Calu3 (cell line): Measurements from ENCODE around the gene TANGO6. TPM values are rescaled to one million over a fixed set of nuclear protein-coding genes. Genes with fewer than 3 reads are reported as not detected.

ENCODE experiments used
- BruUV-seq: library from RNA; stranded (reverse); fragments of 400-500 nt; replicated peaks from 2 replicates; lab custom pipeline; 2021; lab: Mats Ljungman, UMichigan
- CTCF ChIA-PET: fragments of 300-600 bp; sonication (Branson Sonifier 250); formaldehyde crosslinking; loops from one replicate; lab custom pipeline; 2022; ENCODE audit warnings: antibody characterized with exemption; lab: Charles Lee
- DNase-seq: peaks from one replicate; pipeline ENCODE4 v3.0.0; 2022
- H3K27ac Mint-ChIP-seq: one replicate; pipeline ENCODE4 v1.8.0; 2022; ENCODE audit warnings: mixed read lengths; ENCODE audit not compliant: unreplicated experiment
- H3K27me3 Mint-ChIP-seq: one replicate; pipeline ENCODE4 v1.8.0; 2022; ENCODE audit warnings: mixed read lengths; ENCODE audit not compliant: unreplicated experiment
- H3K36me3 Mint-ChIP-seq: one replicate; pipeline ENCODE4 v1.8.0; 2022; ENCODE audit warnings: mild to moderate bottlenecking, moderate library complexity, mixed read lengths; ENCODE audit not compliant: insufficient read depth, unreplicated experiment
- H3K4me1 Mint-ChIP-seq: one replicate; pipeline ENCODE4 v1.8.0; 2022; ENCODE audit warnings: mild to moderate bottlenecking, low read depth, mixed read lengths; ENCODE audit not compliant: unreplicated experiment
- H3K4me3 Mint-ChIP-seq: one replicate; pipeline ENCODE4 v1.8.0; 2022; ENCODE audit warnings: mild to moderate bottlenecking, low read depth, moderate library complexity, mixed read lengths; ENCODE audit not compliant: unreplicated experiment
- H3K9me3 Mint-ChIP-seq: one replicate; pipeline ENCODE4 v1.8.0; 2022; ENCODE audit warnings: low read depth, mixed read lengths; ENCODE audit not compliant: unreplicated experiment
- CTCF ChIP-seq: fragments of 200-600 bp; IDR thresholded peaks from one replicate; pipeline ENCODE4 v1.8.0; 2022; ENCODE audit warnings: antibody characterized with exemption; ENCODE audit not compliant: unreplicated experiment
- intact Hi-C: fragments of 100-400 bp; cut with micrococcal nuclease; formaldehyde crosslinking; loops from one replicate; pipeline ENCODE4 v1.10.0; 2022; ENCODE audit not compliant: unreplicated experiment
- total RNA-seq: library from RNA; stranded (reverse); gene quantifications from 2 replicates; pipeline ENCODE4 v1.2.3, GENCODE V29; 2022

TANGO6 gene
- total RNA-seq, 1 experiment from 2014 or later, result 18.0 TPM

DNA sequence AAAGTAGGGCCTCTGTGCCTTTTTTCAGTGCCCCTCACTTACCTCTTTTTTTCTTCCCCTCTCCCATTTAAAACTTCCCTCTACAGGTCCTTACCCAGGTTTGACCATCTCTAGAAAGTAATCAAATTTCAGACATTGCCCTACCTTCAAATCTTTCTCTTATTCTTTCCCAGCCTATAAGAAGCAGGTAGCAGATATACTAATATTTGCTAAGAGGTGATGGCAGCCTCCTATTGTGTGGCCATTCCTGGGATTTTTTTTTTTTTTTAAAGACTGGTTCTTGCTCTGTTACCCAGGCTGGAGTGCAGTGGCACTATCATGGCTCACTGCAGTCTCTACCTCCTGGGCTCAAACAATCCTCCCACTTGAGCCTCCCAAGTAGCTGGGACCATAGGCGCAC, 151.0 kb downstream of the TANGO6 start:
- Mint-ChIP-seq H3K4me3 (peak overlapping the region; percentile 5), H3K36me3 (no peaks in the 10 kb centered on the region), H3K27me3 (no peaks in the 10 kb centered on the region), H3K9me3 (peaks cover 6% of the 10 kb centered on the region), H3K27ac (peak overlapping the region; percentile 90), H3K4me1 (peaks cover 64% of the 10 kb centered on the region)
- intact Hi-C loops, result loop anchor here (5.0 kb wide), 3 partner anchors 38 to 92 kb away; no protein-coding TSS in a partner anchor
- CTCF ChIA-PET, result interaction anchor here (0.7 to 2.5 kb wide), 8 partner anchors 16 to 374 kb away, joined by 3 to 14 read pairs (median 4); partner anchors contain the start of gene HAS3
- TF ChIP-seq CTCF, result no peak
- BruUV-seq, result no TSS peak
- DNase-seq, result no peak

DNA sequence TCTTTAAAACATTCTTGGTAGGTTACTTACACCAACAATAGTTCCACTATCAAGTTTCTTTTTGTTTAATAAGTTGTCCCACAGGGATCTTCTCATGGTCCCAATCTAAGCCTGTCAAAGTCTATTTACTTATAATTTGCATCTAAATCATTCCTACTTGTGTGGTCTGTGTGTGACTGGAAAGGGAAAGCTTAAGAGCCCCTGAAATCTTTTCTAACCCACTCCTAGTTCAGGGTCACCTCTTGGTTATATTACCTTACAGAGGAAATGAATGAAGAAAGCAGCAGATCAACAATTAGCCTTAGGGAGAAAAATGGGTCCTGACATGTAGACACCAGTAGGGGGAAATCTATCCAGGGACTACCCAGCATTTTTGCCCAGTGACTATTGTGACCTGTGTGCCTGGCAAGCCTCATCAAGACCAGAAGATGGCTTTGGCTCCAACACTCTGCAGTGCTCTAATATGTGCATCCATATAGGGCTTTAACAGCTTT, 151.7 kb downstream of the TANGO6 start:
- no TSS peak for BruUV-seq
- H3K27me3 Mint-ChIP-seq, result no peaks in the 10 kb centered on the region
- H3K36me3 Mint-ChIP-seq, result no peaks in the 10 kb centered on the region
- peak; percentile 58 for TF ChIP-seq CTCF
- H3K4me1 Mint-ChIP-seq, result peaks cover 61% of the 10 kb centered on the region
- DNase-seq, result peak; percentile 63
- intact Hi-C loops, result loop anchor here (1.0 kb wide), 1 partner anchor 110 kb away; the partner anchor contains the start of gene HAS3
- CTCF ChIA-PET, result interaction anchor here (0.7 to 2.5 kb wide), 2 partner anchors 111 to 375 kb away, joined by 4 to 14 read pairs; partner anchors contain the start of gene HAS3
- peaks cover 6% of the 10 kb centered on the region for H3K9me3 Mint-ChIP-seq
- no peak overlapping the region for H3K4me3 Mint-ChIP-seq
- H3K27ac Mint-ChIP-seq, result peak overlapping the region; percentile 66

GRCh38 chr16:68997564-68997963, 154.2 kb downstream of the TANGO6 start:
- BruUV-seq, result no TSS peak
- H3K36me3 Mint-ChIP-seq, result no peaks in the 10 kb centered on the region
- TF ChIP-seq CTCF, result no peak
- H3K27ac Mint-ChIP-seq, result no peak overlapping the region
- no peak for DNase-seq
- no peaks in the 10 kb centered on the region for H3K27me3 Mint-ChIP-seq
- H3K9me3 Mint-ChIP-seq, result peaks cover 3% of the 10 kb centered on the region
- CTCF ChIA-PET, result no interaction called here
- intact Hi-C loops, result no loop called here
- peaks cover 44% of the 10 kb centered on the region for H3K4me1 Mint-ChIP-seq
- H3K4me3 Mint-ChIP-seq, result no peak overlapping the region

- TF ChIP-seq CTCF, result no peak
- no peak overlapping the region for H3K4me3 Mint-ChIP-seq
- DNase-seq, result no peak
- H3K36me3 Mint-ChIP-seq, result no peaks in the 10 kb centered on the region
- no peak overlapping the region for H3K27ac Mint-ChIP-seq
- CTCF ChIA-PET, result no interaction called here
- no TSS peak for BruUV-seq
- peaks cover 39% of the 10 kb centered on the region for H3K4me1 Mint-ChIP-seq
- intact Hi-C loops, result no loop called here
- H3K9me3 Mint-ChIP-seq, result peaks cover 9% of the 10 kb centered on the region
- H3K27me3 Mint-ChIP-seq, result no peaks in the 10 kb centered on the region
Observed at GRCh38 chr16:68999114-68999513, 155.8 kb downstream of the TANGO6 start.
